Measurements from ENCODE around the gene MMP1. TPM values are rescaled to one million over a fixed set of nuclear protein-coding genes. Genes with fewer than 3 reads are reported as not detected.

The MMP1 gene
- total RNA-seq, 1 experiment from 2014 or later, result not detected

DNA sequence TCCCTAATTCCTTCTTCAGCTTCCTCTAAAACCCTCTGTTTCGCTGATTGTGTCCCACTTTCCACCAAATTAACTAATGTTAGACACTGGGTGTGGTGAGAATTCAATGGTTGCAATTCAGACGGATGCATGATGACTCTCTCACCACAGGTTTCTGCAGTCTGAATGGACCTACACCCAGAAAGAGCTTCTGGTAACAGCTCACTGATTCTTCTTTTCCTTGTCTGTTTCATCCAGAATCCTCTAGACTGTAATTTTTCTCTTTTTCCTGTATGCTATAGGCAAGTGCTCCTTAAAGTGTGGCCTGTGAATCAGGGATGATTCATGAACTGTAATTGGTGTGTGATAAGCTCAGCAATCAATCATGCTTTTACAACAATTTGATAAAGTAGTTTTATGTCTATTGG lies 35.6 kb downstream of the MMP1 start:
- Histone ChIP-seq H4K20me1 (ENCODE audit: control insufficient read depth, insufficient read depth, insufficient read length) (no peaks in the 10 kb centered on the region), H4K5ac (ENCODE audit: insufficient read length, low read depth, low read length) (no peak overlapping the region), H2BK20ac (ENCODE audit: low read depth, low read length, poor library complexity, severe bottlenecking) (no peak overlapping the region), H3K4ac (ENCODE audit: low read depth, low read length) (no peak overlapping the region), H2BK12ac (ENCODE audit: insufficient read length, low read depth, low read length) (no peak overlapping the region), H3K27ac (ENCODE audit: insufficient read length, low read depth, low read length) (no peak overlapping the region), H2BK120ac (ENCODE audit: low read depth, low read length, poor library complexity, severe bottlenecking) (no peak overlapping the region), H3K56ac (ENCODE audit: insufficient read length, low read depth, low read length) (no peak overlapping the region), H4K91ac (ENCODE audit: insufficient read length, low read depth, low read length) (no peak overlapping the region), H3K9me3 (ENCODE audit: control insufficient read depth, low read depth, low read length) (no peaks in the 10 kb centered on the region), H3K4me2 (ENCODE audit: insufficient read depth, insufficient read length, low read length) (no peak overlapping the region), H3K23ac (ENCODE audit: insufficient read length, low read depth, low read length) (no peak overlapping the region), H4K8ac (replicated peaks; ENCODE audit: insufficient read length, low read depth, low read length) (no peak overlapping the region), H3K18ac (ENCODE audit: insufficient read length, low read depth, low read length) (no peak overlapping the region), H3K27me3 (ENCODE audit: insufficient read depth, low read length) (no peaks in the 10 kb centered on the region), H2AFZ (ENCODE audit: low read length) (no peak overlapping the region), H3K79me1 (ENCODE audit: insufficient read depth, low read depth, low read length, poor library complexity, severe bottlenecking) (no peaks in the 10 kb centered on the region), H3K23me2 (ENCODE audit: insufficient read length, low read depth, low read length, poor library complexity, severe bottlenecking) (no peaks in the 10 kb centered on the region), H3T11ph (ENCODE audit: low read length) (no peak overlapping the region), H2BK15ac (ENCODE audit: low read depth, low read length) (no peak overlapping the region), H3K4me1 (ENCODE audit: insufficient read depth, low read length) (peaks cover 4% of the 10 kb centered on the region; the same call in 1 of the 2 replicates), H3K14ac (ENCODE audit: insufficient read depth, low read length) (no peak overlapping the region), H3K9ac (ENCODE audit: extremely low read depth, insufficient read length, low read length) (no peak overlapping the region), H2BK5ac (ENCODE audit: insufficient read length, low read length) (no peak overlapping the region), H3K79me2 (ENCODE audit: insufficient read depth, low read length) (no peaks in the 10 kb centered on the region), H2AK5ac (ENCODE audit: insufficient read length, low read length) (no peak overlapping the region)
- H3K27ac Mint-ChIP-seq, result no peak overlapping the region
- TF ChIP-seq, protein P1, sequence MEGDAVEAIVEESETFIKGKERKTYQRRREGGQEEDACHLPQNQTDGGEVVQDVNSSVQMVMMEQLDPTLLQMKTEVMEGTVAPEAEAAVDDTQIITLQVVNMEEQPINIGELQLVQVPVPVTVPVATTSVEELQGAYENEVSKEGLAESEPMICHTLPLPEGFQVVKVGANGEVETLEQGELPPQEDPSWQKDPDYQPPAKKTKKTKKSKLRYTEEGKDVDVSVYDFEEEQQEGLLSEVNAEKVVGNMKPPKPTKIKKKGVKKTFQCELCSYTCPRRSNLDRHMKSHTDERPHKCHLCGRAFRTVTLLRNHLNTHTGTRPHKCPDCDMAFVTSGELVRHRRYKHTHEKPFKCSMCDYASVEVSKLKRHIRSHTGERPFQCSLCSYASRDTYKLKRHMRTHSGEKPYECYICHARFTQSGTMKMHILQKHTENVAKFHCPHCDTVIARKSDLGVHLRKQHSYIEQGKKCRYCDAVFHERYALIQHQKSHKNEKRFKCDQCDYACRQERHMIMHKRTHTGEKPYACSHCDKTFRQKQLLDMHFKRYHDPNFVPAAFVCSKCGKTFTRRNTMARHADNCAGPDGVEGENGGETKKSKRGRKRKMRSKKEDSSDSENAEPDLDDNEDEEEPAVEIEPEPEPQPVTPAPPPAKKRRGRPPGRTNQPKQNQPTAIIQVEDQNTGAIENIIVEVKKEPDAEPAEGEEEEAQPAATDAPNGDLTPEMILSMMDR (conservative IDR thresholded peaks at IDR 0.05), result no peak
- no peak overlapping the region for H3K4me3 Mint-ChIP-seq
- DNase-seq, result no peak
- H3K27me3 Mint-ChIP-seq (ENCODE audit: low read depth), result no peaks in the 10 kb centered on the region; the same call in 1 of the 2 replicates
- H3K36me3 Mint-ChIP-seq (ENCODE audit: insufficient read depth in 1 of 3, low read depth in 3 of 3), result no peaks in the 10 kb centered on the region
- WGBS (ENCODE audit: extremely low coverage, insufficient read length, low lambda C conversion rate), result no CpG with 5 or more reads among the region's 2 CpGs
- H3K4me1 Mint-ChIP-seq, result peaks cover 5 to 6% of the 10 kb centered on the region in 2 experiments
- H3K9me3 Mint-ChIP-seq, result no peaks in the 10 kb centered on the region
